H1 (cell line): ENCODE data around the gene KCNQ1. TPM values are rescaled to one million over a fixed set of nuclear protein-coding genes. Genes with fewer than 3 reads are reported as not detected.

Experiments
- CTCF ChIA-PET: fragments of 300-600 bp; sonication (Branson Sonifier 250); formaldehyde crosslinking; loops from one replicate; lab custom pipeline; 2021; ENCODE audit not compliant: partially characterized antibody; lab: Charles Lee
- POLR2A ChIA-PET: fragments of 300-600 bp; sonication (Branson Sonifier 250); formaldehyde crosslinking; loops from one replicate; lab custom pipeline; 2021; ENCODE audit warnings: inconsistent platforms; ENCODE audit not compliant: partially characterized antibody; lab: Charles Lee
- DNase-seq, 2 experiments: peaks; one replicate each; pipeline versions ENCODE4 v3.0.0 to v3.0.0-alpha.2; 2010 to 2022; ENCODE audit warnings: low spot score in 2 of 2, low read depth in 1 of 2, mixed read lengths in 1 of 2
- FAIRE-seq: peaks from 2 replicates; lab custom pipeline; 2011; peaks lifted over from hg19 to GRCh38; lab: Jason Lieb, UNC
- H2AFZ ChIP-seq: 2 replicates; pipeline ENCODE4 v1.8.1; 2012; ENCODE audit warnings: low read length, inconsistent platforms
- H2AK5ac ChIP-seq: 2 replicates; pipeline ENCODE4 v1.6.1; 2013; ENCODE audit warnings: low read depth, low read length
- H2BK120ac ChIP-seq: replicated peaks from 2 replicates; pipeline ENCODE3; 2013; ENCODE audit warnings: low read depth, low read length, inconsistent platforms
- H2BK12ac ChIP-seq: 2 replicates; pipeline ENCODE4 v1.6.1; 2013; ENCODE audit warnings: low read depth, low read length
- H2BK15ac ChIP-seq: 2 replicates; pipeline ENCODE4 v1.6.1; 2013; ENCODE audit warnings: low read length
- H2BK20ac ChIP-seq: 2 replicates; pipeline ENCODE4 v1.6.1; 2013; ENCODE audit warnings: low read length
- H2BK5ac ChIP-seq: 2 replicates; pipeline ENCODE4 v1.6.1; 2013; ENCODE audit warnings: low read depth, low read length
- H3K14ac ChIP-seq: 2 replicates; pipeline ENCODE4 v1.6.1; 2013; ENCODE audit warnings: inconsistent platforms; ENCODE audit not compliant: insufficient read length
- H3K18ac ChIP-seq: 2 replicates; pipeline ENCODE4 v1.6.1; 2013; ENCODE audit warnings: low read length; ENCODE audit errors: extremely low read depth
- H3K23ac ChIP-seq: 2 replicates; pipeline ENCODE4 v1.6.1; 2013; ENCODE audit warnings: inconsistent platforms; ENCODE audit not compliant: insufficient read length
- H3K23me2 ChIP-seq: 2 replicates; pipeline ENCODE4 v1.6.1; 2013; ENCODE audit warnings: low read depth, low read length
- H3K27ac ChIP-seq: 2 replicates; pipeline ENCODE4 v1.6.1; 2011; ENCODE audit warnings: low read depth, low read length, inconsistent platforms
- H3K27me3 ChIP-seq, 4 experiments: replicated peaks in 1 of 4; 1 replicate in 1 of 4; 2 replicates in 3 of 4; pipeline versions ENCODE4 v1.6.1 to v1.8.1; 2011 to 2013; ENCODE audit warnings: low read length in 3 of 4, mild to moderate bottlenecking in 3 of 4, inconsistent platforms in 2 of 4, mixed read lengths in 2 of 4, moderate library complexity in 1 of 4; ENCODE audit not compliant: control insufficient read depth in 3 of 4, insufficient read depth in 3 of 4; ENCODE audit errors: extremely low read depth in 1 of 4
- H3K36me3 ChIP-seq, 4 experiments: 2 replicates each; pipeline versions ENCODE4 v1.6.1 to v1.8.1; 2011 to 2013; ENCODE audit warnings: mild to moderate bottlenecking in 4 of 4, low read length in 3 of 4, moderate library complexity in 2 of 4, control low read depth in 1 of 4, inconsistent platforms in 1 of 4; ENCODE audit not compliant: insufficient read depth in 4 of 4, control insufficient read depth in 2 of 4
- H3K4ac ChIP-seq: replicated peaks from 2 replicates; pipeline ENCODE3; 2013; ENCODE audit warnings: low read length, low read depth, mixed read lengths, inconsistent platforms; ENCODE audit not compliant: insufficient read length
- H3K4me1 ChIP-seq, 4 experiments: replicated peaks in 1 of 4; 1 replicate in 1 of 4; 2 replicates in 3 of 4; pipeline versions ENCODE4 v1.6.1 to v1.8.1; 2011 to 2013; ENCODE audit warnings: low read length in 3 of 4, inconsistent platforms in 2 of 4, mixed read lengths in 1 of 4; ENCODE audit not compliant: insufficient read depth in 4 of 4, control insufficient read depth in 3 of 4
- H3K4me2 ChIP-seq, 2 experiments: 2 replicates each; pipeline versions ENCODE4 v1.6.1 to v1.8.1; 2011 to 2013; ENCODE audit warnings: low read depth in 2 of 2, low read length in 2 of 2, control low read depth in 1 of 2, inconsistent platforms in 1 of 2, mild to moderate bottlenecking in 1 of 2; ENCODE audit not compliant: insufficient read depth in 1 of 2
- H3K4me3 ChIP-seq, 4 experiments: fragments of 200-600, 300-600 bp in 1 of 4; sonication (generic), shearing (Covaris generic), sonication (Bioruptor Twin) in 1 of 4; 2 replicates each; pipeline versions ENCODE4 v1.5.1 to v1.8.1; 2011 to 2016; ENCODE audit warnings: low read length in 4 of 4, low read depth in 3 of 4, control low read depth in 2 of 4, inconsistent platforms in 2 of 4, mild to moderate bottlenecking in 2 of 4, mixed read lengths in 1 of 4, moderate library complexity in 1 of 4; ENCODE audit not compliant: insufficient read depth in 2 of 4; ENCODE audit errors: extremely low read depth in 1 of 4
- H3K56ac ChIP-seq: replicated peaks from 2 replicates; pipeline ENCODE3; 2013; ENCODE audit warnings: low read depth, mild to moderate bottlenecking, mixed read lengths, low read length, inconsistent platforms; ENCODE audit not compliant: insufficient read length
- H3K79me1 ChIP-seq: 2 replicates; pipeline ENCODE4 v1.6.1; 2013; ENCODE audit warnings: low read depth, low read length, control low read depth
- H3K79me2 ChIP-seq, 2 experiments: 2 replicates each; pipeline versions ENCODE4 v1.6.1 to v1.8.1; 2012 to 2013; ENCODE audit warnings: low read length in 2 of 2, mild to moderate bottlenecking in 2 of 2, inconsistent platforms in 1 of 2; ENCODE audit not compliant: insufficient read depth in 2 of 2, control insufficient read depth in 1 of 2
- H3K9ac ChIP-seq, 4 experiments: replicated peaks in 1 of 4; 1 replicate in 1 of 4; 2 replicates in 3 of 4; pipeline versions ENCODE4 v1.6.1 to v1.8.1; 2011 to 2013; ENCODE audit warnings: low read depth in 3 of 4, low read length in 3 of 4, control low read depth in 2 of 4, mild to moderate bottlenecking in 2 of 4, moderate library complexity in 2 of 4, inconsistent platforms in 1 of 4; ENCODE audit errors: extremely low read depth in 1 of 4
- H3K9me3 ChIP-seq, 2 experiments: 2 replicates each; pipeline versions ENCODE4 v1.6.1 to v1.8.1; 2012 to 2013; ENCODE audit warnings: mild to moderate bottlenecking in 2 of 2, moderate library complexity in 2 of 2, control low read depth in 1 of 2, inconsistent platforms in 1 of 2, low read depth in 1 of 2, low read length in 1 of 2, mixed read lengths in 1 of 2; ENCODE audit not compliant: insufficient read depth in 2 of 2
- H4K20me1 ChIP-seq, 2 experiments: replicated peaks in 1 of 2; 2 replicates each; pipeline versions ENCODE3 to v1.8.1; 2011 to 2013; ENCODE audit warnings: inconsistent platforms in 2 of 2, low read length in 2 of 2, mild to moderate bottlenecking in 1 of 2; ENCODE audit not compliant: insufficient read depth in 2 of 2, control insufficient read depth in 1 of 2
- H4K5ac ChIP-seq: 2 replicates; pipeline ENCODE4 v1.6.1; 2013; ENCODE audit warnings: low read length, low read depth, mixed read lengths, inconsistent platforms; ENCODE audit not compliant: insufficient read length
- H4K8ac ChIP-seq: 2 replicates; pipeline ENCODE4 v1.8.0; 2013; ENCODE audit warnings: mild to moderate bottlenecking, moderate library complexity, low read length, inconsistent platforms; ENCODE audit not compliant: insufficient read depth; ENCODE audit errors: extremely low read depth
- H4K91ac ChIP-seq: replicated peaks from 2 replicates; pipeline ENCODE3; 2013; ENCODE audit warnings: low read length, mixed read lengths, inconsistent platforms; ENCODE audit not compliant: insufficient read length
- BCL11A ChIP-seq, 2 experiments: IDR thresholded peaks; one replicate each; pipeline ENCODE4 v1.6.1; 2011; ENCODE audit warnings: low read depth in 2 of 2, low read length in 2 of 2, mild to moderate bottlenecking in 2 of 2
- CHD1 ChIP-seq: IDR thresholded peaks from 2 replicates; pipeline ENCODE4 v1.6.1; 2012; ENCODE audit warnings: low read depth, low read length, improper control_type of control experiment
- EGR1 ChIP-seq: IDR thresholded peaks from 2 replicates; pipeline ENCODE4 v1.6.1; 2011; ENCODE audit warnings: low read depth, low read length, borderline replicate concordance
- HDAC6 ChIP-seq: IDR thresholded peaks from one replicate; pipeline ENCODE4 v1.7.1; 2012; ENCODE audit warnings: low read depth, mild to moderate bottlenecking, inconsistent platforms, low read length, moderate library complexity
- PHF8 ChIP-seq: fragments of 200-600 bp; sonication (generic); conservative IDR thresholded peaks from 2 replicates; pipeline ENCODE4 v1.7.1; 2012; ENCODE audit warnings: low read depth, mild to moderate bottlenecking, inconsistent platforms, low read length, moderate library complexity
- SP4 ChIP-seq: IDR thresholded peaks from 2 replicates; pipeline ENCODE4 v1.6.1; 2012; ENCODE audit warnings: low read length, inconsistent platforms
- SRF ChIP-seq: IDR thresholded peaks from 2 replicates; pipeline ENCODE4 v1.6.1; 2011; ENCODE audit warnings: mild to moderate bottlenecking, low read depth, low read length, moderate library complexity
- YY1 ChIP-seq: IDR thresholded peaks from 2 replicates; pipeline ENCODE4 v1.6.1; 2011; ENCODE audit warnings: low read depth, mild to moderate bottlenecking, low read length
- WGBS, 2 experiments: shearing (Covaris generic) in 1 of 2; methylation state at CpG; one replicate each; pipeline versions ENCODE4 v1.1.6 to v1.1.7; 2013 to 2015; ENCODE audit warnings: low lambda C conversion rate in 2 of 2, mixed read lengths in 2 of 2, inconsistent platforms in 1 of 2, low coverage in 1 of 2, missing lambda C conversion rate in 1 of 2; ENCODE audit not compliant: insufficient replicate concordance in 2 of 2, insufficient coverage in 1 of 2, insufficient read length in 1 of 2; ENCODE audit errors: extremely low coverage in 1 of 2, missing lambda C conversion rate in 1 of 2; 5-methylcytosine and 5-hydroxymethylcytosine counted together
- polyA plus RNA-seq, 7 experiments: library from polyadenylated mRNA; depleted of rRNA in 3 of 7; stranded (reverse) in 5 of 7; unstranded in 2 of 7; fragments of >200 nt in 5 of 7; fragments of 200-250 nt in 2 of 7; gene quantifications; 1 replicate in 5 of 7; 2 replicates in 1 of 7; 4 replicates in 1 of 7; pipeline versions ENCODE4 v1.2.1 to v1.2.3, GENCODE V29; 2011 to 2013; ENCODE audit warnings: missing spikeins in 2 of 7, mixed read lengths in 2 of 7
- total RNA-seq: library from RNA; stranded (reverse); fragmentation: NEBNext Ultra II Directional; extraction: Animal tissue kit (Norgen Biotek cat#: 25700); gene quantifications from 2 replicates; pipeline ENCODE4 v1.2.1, GENCODE V29; 2021

Gene KCNQ1
- total and polyA plus RNA-seq, 2 of the 8 experiments (the other 6 are each of a cell fraction or from before 2014, with no cell fraction given): 1.9 to 2.0 TPM

- H3K4me1 ChIP-seq: peaks cover 0 to 4% (median 0%) of the 10 kb centered on the region in 4 experiments; a peak in 1 of 7 replicates
- no peak overlapping the region for H3K9ac ChIP-seq
- H4K91ac ChIP-seq: no peak overlapping the region
- no peak for DNase-seq
- no peak overlapping the region for H2AFZ ChIP-seq
- H4K20me1 ChIP-seq: peaks cover 0 to 4% of the 10 kb centered on the region in 2 experiments
- no peak overlapping the region for H3K4me3 ChIP-seq
- H4K8ac ChIP-seq: no peak overlapping the region
- TF ChIP-seq YY1 (no peak), SRF (no peak), SP4 (no peak), PHF8 (no peak), HDAC6 (no peak), CHD1 (no peak), BCL11A (IDR thresholded peaks at IDR 0.05; ENCODE audit: low read depth in 2 of 2, low read length in 2 of 2) (no peak), EGR1 (no peak)
- H2BK20ac ChIP-seq: no peak overlapping the region
- H3K23ac ChIP-seq: no peak overlapping the region
- CTCF ChIA-PET: interaction anchor here (0.9 to 1.8 kb wide), 2 partner anchors 20 to 210 kb away, joined by 3 to 4 read pairs; no protein-coding TSS in a partner anchor
- H2AK5ac ChIP-seq: no peak overlapping the region
- H3K23me2 ChIP-seq: no peaks in the 10 kb centered on the region; the same call in 1 of the 2 replicates
- H3K36me3 ChIP-seq: no peaks in the 10 kb centered on the region
- no peaks in the 10 kb centered on the region for H3K79me1 ChIP-seq
- H2BK15ac ChIP-seq: no peak overlapping the region
- no peaks in the 10 kb centered on the region for H3K79me2 ChIP-seq
- H3K56ac ChIP-seq: no peak overlapping the region
- H2BK12ac ChIP-seq: no peak overlapping the region
- H3K18ac ChIP-seq: no peak overlapping the region
- no peak overlapping the region for H2BK5ac ChIP-seq
- H3K4me2 ChIP-seq: no peak overlapping the region
- POLR2A ChIA-PET: no interaction called here
- no peaks in the 10 kb centered on the region; a peak in 1 of 4 replicates for H3K9me3 ChIP-seq
- no peak overlapping the region for H3K27ac ChIP-seq
- no peak overlapping the region for H4K5ac ChIP-seq
- no peak overlapping the region for H3K14ac ChIP-seq
- no peak overlapping the region for H3K4ac ChIP-seq
- FAIRE-seq: no peak
- 77% methylated on average over 10 of the region's 18 CpGs; no CpG with 5 or more reads in 1 of the 2 experiments for WGBS, 2 experiments
- no peak overlapping the region for H2BK120ac ChIP-seq
- peaks cover 0 to 21% (median 11%) of the 10 kb centered on the region in 4 experiments; a peak in 6 of 7 replicates for H3K27me3 ChIP-seq
Observed at GRCh38 chr11:2741377-2742131, 296.7 kb downstream of the KCNQ1 start.
